ENCODE measurements around the gene CRACDL.

DNA sequence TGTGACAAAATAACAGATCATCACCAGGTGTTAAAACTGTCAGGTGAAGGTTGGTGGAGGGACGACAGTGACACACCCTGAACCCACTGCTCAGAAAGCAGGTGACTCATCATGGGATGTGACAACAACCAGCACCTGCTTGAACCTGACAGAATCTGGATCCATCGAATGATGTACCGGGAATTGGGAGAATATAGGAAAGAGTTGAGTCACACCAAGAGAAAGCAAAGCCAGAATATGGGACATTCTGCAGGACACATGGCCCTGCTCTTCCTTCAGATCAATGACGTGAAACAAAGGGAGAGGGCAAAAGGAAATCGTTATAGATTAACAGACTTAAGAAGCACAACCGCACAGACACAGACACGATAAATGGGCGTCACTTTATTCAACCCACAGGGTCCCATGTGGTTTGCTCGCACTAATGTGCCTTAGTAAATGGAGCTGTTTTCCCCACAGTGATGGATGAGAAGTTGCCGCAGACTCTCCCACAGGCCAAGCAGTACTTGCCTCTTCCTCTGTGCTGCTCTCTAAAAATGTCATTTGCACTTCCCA is 100.1 kb downstream of the CRACDL start:
- no peak for TF ChIP-seq POLR2AphosphoS5 (IDR thresholded peaks at IDR 0.05)
- TF ChIP-seq, protein P1, sequence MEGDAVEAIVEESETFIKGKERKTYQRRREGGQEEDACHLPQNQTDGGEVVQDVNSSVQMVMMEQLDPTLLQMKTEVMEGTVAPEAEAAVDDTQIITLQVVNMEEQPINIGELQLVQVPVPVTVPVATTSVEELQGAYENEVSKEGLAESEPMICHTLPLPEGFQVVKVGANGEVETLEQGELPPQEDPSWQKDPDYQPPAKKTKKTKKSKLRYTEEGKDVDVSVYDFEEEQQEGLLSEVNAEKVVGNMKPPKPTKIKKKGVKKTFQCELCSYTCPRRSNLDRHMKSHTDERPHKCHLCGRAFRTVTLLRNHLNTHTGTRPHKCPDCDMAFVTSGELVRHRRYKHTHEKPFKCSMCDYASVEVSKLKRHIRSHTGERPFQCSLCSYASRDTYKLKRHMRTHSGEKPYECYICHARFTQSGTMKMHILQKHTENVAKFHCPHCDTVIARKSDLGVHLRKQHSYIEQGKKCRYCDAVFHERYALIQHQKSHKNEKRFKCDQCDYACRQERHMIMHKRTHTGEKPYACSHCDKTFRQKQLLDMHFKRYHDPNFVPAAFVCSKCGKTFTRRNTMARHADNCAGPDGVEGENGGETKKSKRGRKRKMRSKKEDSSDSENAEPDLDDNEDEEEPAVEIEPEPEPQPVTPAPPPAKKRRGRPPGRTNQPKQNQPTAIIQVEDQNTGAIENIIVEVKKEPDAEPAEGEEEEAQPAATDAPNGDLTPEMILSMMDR (IDR thresholded peaks at IDR 0.05): no peak
- TF ChIP-seq POLR2A (IDR thresholded peaks at IDR 0.05): no peak
